ENCODE measurements around the gene C9orf50. TPM values are rescaled to one million over a fixed set of nuclear protein-coding genes. Genes with fewer than 3 reads are reported as not detected.
A peak's percentile ranks its signal among the peaks of the same experiment; 100 is the strongest.

C9orf50 gene
- total RNA-seq, 1 donor from 2014 or later, result 0.43 TPM

DNA sequence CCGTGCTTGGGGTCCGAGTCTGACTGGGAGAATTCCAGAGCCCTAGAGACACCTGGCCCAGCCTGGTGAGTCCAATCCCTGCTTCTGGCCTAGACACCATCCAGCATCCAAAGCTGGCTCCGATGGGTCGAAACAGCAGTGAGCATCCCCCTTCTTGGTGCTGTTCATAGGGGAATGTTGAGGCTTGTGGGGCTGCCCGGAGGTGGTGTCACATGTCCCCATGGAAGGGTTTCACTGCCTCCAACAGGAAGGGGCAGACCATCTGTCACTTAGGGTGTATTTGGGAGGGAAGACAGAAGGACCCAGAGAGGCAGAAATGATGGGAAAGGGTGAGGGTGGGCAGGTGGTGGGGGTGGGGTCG, 13.9 kb downstream of the C9orf50 start:
- Mint-ChIP-seq H3K9me3 (ENCODE audit: low read depth) (no peaks in the 10 kb centered on the region), H3K27ac (peak overlapping the region; percentile 85), H3K4me3 (ENCODE audit: low read depth) (no peak overlapping the region), H3K36me3 (ENCODE audit: insufficient read depth) (no peaks in the 10 kb centered on the region), H3K27me3 (no peaks in the 10 kb centered on the region), H3K4me1 (ENCODE audit: low read depth) (peaks cover 12% of the 10 kb centered on the region)
- DNase-seq (ENCODE audit: low spot score, unreplicated experiment), result no peak
- TF ChIP-seq, protein P1, sequence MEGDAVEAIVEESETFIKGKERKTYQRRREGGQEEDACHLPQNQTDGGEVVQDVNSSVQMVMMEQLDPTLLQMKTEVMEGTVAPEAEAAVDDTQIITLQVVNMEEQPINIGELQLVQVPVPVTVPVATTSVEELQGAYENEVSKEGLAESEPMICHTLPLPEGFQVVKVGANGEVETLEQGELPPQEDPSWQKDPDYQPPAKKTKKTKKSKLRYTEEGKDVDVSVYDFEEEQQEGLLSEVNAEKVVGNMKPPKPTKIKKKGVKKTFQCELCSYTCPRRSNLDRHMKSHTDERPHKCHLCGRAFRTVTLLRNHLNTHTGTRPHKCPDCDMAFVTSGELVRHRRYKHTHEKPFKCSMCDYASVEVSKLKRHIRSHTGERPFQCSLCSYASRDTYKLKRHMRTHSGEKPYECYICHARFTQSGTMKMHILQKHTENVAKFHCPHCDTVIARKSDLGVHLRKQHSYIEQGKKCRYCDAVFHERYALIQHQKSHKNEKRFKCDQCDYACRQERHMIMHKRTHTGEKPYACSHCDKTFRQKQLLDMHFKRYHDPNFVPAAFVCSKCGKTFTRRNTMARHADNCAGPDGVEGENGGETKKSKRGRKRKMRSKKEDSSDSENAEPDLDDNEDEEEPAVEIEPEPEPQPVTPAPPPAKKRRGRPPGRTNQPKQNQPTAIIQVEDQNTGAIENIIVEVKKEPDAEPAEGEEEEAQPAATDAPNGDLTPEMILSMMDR (IDR thresholded peaks at IDR 0.05; ENCODE audit: unreplicated experiment), result no peak

GRCh38 chr9:129606161-129607026, 14.5 kb downstream of the C9orf50 start:
- DNase-seq (ENCODE audit: low spot score, unreplicated experiment), result no peak
- Mint-ChIP-seq H3K9me3 (ENCODE audit: low read depth) (no peaks in the 10 kb centered on the region), H3K27ac (no peak overlapping the region), H3K36me3 (ENCODE audit: insufficient read depth) (no peaks in the 10 kb centered on the region), H3K4me1 (ENCODE audit: low read depth) (peaks cover 12% of the 10 kb centered on the region), H3K4me3 (ENCODE audit: low read depth) (no peak overlapping the region), H3K27me3 (no peaks in the 10 kb centered on the region)
- TF ChIP-seq, protein P1 (IDR thresholded peaks at IDR 0.05; ENCODE audit: unreplicated experiment), result no peak

GRCh38 chr9:129604766-129605163, 16.1 kb downstream of the C9orf50 start:
- Mint-ChIP-seq H3K36me3 (ENCODE audit: insufficient read depth) (no peaks in the 10 kb centered on the region), H3K27ac (peak overlapping the region; percentile 33), H3K4me1 (ENCODE audit: low read depth) (peaks cover 8% of the 10 kb centered on the region), H3K4me3 (ENCODE audit: low read depth) (no peak overlapping the region), H3K9me3 (ENCODE audit: low read depth) (no peaks in the 10 kb centered on the region), H3K27me3 (no peaks in the 10 kb centered on the region)
- TF ChIP-seq, protein P1 (IDR thresholded peaks at IDR 0.05; ENCODE audit: unreplicated experiment), result no peak
- no peak for DNase-seq (ENCODE audit: low spot score, unreplicated experiment)

- no peaks in the 10 kb centered on the region for H3K27me3 Mint-ChIP-seq
- H3K4me1 Mint-ChIP-seq (ENCODE audit: low read depth), result peaks cover 6% of the 10 kb centered on the region
- H3K9me3 Mint-ChIP-seq (ENCODE audit: low read depth), result no peaks in the 10 kb centered on the region
- TF ChIP-seq, protein P1 (IDR thresholded peaks at IDR 0.05; ENCODE audit: unreplicated experiment), result no peak
- no peak overlapping the region for H3K4me3 Mint-ChIP-seq (ENCODE audit: low read depth)
- no peaks in the 10 kb centered on the region for H3K36me3 Mint-ChIP-seq (ENCODE audit: insufficient read depth)
- no peak for DNase-seq (ENCODE audit: low spot score, unreplicated experiment)
- no peak overlapping the region for H3K27ac Mint-ChIP-seq
Observed at GRCh38 chr9:129604056-129604765, 16.7 kb downstream of the C9orf50 start.

GRCh38 chr9:129602598-129603415, 18.1 kb downstream of the C9orf50 start:
- Mint-ChIP-seq H3K9me3 (ENCODE audit: low read depth) (no peaks in the 10 kb centered on the region), H3K27me3 (no peaks in the 10 kb centered on the region), H3K4me3 (ENCODE audit: low read depth) (no peak overlapping the region), H3K4me1 (ENCODE audit: low read depth) (peaks cover 12% of the 10 kb centered on the region), H3K36me3 (ENCODE audit: insufficient read depth) (no peaks in the 10 kb centered on the region), H3K27ac (no peak overlapping the region)
- DNase-seq (ENCODE audit: low spot score, unreplicated experiment), result no peak
- TF ChIP-seq, protein P1 (IDR thresholded peaks at IDR 0.05; ENCODE audit: unreplicated experiment), result no peak
